Measurements from ENCODE around the gene DYNC2H1.

DNA sequence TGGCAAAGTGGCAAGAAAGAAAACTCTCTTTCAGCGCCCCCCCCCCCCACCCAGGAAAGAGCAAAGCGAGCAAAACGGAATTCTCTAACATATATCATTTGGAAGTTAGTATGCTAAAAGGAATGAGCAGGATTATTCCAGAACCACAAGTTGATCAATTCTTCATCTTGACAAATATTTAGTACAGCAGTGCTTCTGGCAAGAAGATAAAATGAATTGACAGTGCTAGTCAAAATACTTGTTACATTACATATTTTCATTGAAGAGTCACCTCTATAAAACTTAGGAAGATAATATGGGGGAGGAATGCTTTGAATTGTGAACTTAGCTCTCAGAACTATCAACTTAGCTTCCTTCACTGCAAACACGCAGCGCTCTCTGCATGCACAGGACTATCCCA lies 377.4 kb downstream of the DYNC2H1 start:
- TF ChIP-seq, protein P1, sequence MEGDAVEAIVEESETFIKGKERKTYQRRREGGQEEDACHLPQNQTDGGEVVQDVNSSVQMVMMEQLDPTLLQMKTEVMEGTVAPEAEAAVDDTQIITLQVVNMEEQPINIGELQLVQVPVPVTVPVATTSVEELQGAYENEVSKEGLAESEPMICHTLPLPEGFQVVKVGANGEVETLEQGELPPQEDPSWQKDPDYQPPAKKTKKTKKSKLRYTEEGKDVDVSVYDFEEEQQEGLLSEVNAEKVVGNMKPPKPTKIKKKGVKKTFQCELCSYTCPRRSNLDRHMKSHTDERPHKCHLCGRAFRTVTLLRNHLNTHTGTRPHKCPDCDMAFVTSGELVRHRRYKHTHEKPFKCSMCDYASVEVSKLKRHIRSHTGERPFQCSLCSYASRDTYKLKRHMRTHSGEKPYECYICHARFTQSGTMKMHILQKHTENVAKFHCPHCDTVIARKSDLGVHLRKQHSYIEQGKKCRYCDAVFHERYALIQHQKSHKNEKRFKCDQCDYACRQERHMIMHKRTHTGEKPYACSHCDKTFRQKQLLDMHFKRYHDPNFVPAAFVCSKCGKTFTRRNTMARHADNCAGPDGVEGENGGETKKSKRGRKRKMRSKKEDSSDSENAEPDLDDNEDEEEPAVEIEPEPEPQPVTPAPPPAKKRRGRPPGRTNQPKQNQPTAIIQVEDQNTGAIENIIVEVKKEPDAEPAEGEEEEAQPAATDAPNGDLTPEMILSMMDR (IDR thresholded peaks at IDR 0.05; ENCODE audit: insufficient read depth, low read length) = no peak
- no peak for TF ChIP-seq POLR2AphosphoS5 (IDR thresholded peaks at IDR 0.05; ENCODE audit: low read depth)

Data from HL-60 (cell line).